Stimulated activated effector memory CD8-positive, alpha-beta T cell treated with anti-CD3 and anti-CD28 coated beads, Interleukin-12 subunit alpha, Interleukin-12 subunit beta, amount 100 ng/mL, for 72 hours (primary cell): ENCODE data around the gene FARS2.

Source experiments
- ATAC-seq: fragments of 150-1000 bp; cut with Tn5 transposase; 2 replicates; pipeline ENCODE4 v1.10.0; 2021
- DNase-seq, 2 donors: peaks; one replicate each; pipeline ENCODE4 v3.0.0; 2021 to 2022; ENCODE audit warnings: low spot score in 2 of 2
- H3K27ac Mint-ChIP-seq: one replicate; pipeline ENCODE4 v1.8.0; 2022; ENCODE audit warnings: mild to moderate bottlenecking, mixed read lengths
- H3K36me3 Mint-ChIP-seq: one replicate; pipeline ENCODE4 v1.8.0; 2022; ENCODE audit warnings: mild to moderate bottlenecking, mixed read lengths
- H3K4me1 Mint-ChIP-seq: one replicate; pipeline ENCODE4 v1.8.0; 2022; ENCODE audit warnings: mixed read lengths
- H3K4me3 Mint-ChIP-seq: one replicate; pipeline ENCODE4 v1.8.0; 2022; ENCODE audit warnings: mild to moderate bottlenecking, mixed read lengths
- H3K9me3 Mint-ChIP-seq: one replicate; pipeline ENCODE4 v1.8.0; 2022; ENCODE audit warnings: mixed read lengths

Gene FARS2

DNA sequence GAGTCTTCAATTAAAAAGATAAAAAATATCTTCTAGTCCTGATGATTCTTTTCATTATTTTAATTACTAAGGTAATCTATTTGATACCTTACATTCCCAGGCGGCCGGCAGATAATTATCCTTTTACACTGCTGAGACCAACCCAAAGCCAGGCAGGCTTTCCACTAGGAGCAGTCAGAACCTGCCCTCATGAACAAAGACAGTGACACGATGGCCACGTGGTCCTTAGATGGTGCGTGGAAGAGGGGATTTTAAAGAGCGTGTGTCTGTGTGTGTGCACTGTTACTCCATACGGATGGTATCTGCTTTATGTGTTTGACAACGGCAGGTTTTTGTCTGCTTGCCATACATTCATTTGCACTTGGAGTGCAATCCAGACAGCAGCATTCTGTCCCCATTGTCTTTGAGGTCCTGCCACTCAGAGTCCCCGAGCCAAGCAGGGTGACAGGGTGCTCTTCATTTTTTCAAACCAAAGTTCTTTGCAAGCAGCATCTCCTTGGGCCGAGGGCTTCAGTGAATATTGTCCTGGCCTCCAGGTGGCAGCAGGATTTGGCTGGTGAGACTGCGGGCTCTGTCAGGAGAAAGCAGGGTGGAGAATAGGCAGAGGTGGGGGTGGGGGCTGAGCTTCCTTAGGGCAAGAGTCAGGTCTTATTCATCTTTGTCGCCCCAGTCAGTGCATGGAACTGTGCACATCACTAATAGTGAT is 484.9 kb downstream of the FARS2 start:
- Mint-ChIP-seq H3K9me3 (peaks cover 5% of the 10 kb centered on the region), H3K36me3 (no peaks in the 10 kb centered on the region), H3K4me1 (peaks cover 23% of the 10 kb centered on the region), H3K27ac (no peak overlapping the region), H3K4me3 (no peak overlapping the region)
- no peak for ATAC-seq
- DNase-seq: no peak

GRCh38 chr6:5746759-5747130 is 485.4 kb downstream of the FARS2 start:
- no peak overlapping the region for H3K27ac Mint-ChIP-seq
- H3K4me1 Mint-ChIP-seq: peaks cover 24% of the 10 kb centered on the region
- DNase-seq (no peak), ATAC-seq (no peak)
- peaks cover 5% of the 10 kb centered on the region for H3K9me3 Mint-ChIP-seq
- no peaks in the 10 kb centered on the region for H3K36me3 Mint-ChIP-seq
- H3K4me3 Mint-ChIP-seq: no peak overlapping the region

- DNase-seq: no peak
- Mint-ChIP-seq H3K27ac (no peak overlapping the region), H3K4me3 (no peak overlapping the region), H3K4me1 (peaks cover 29% of the 10 kb centered on the region), H3K36me3 (no peaks in the 10 kb centered on the region), H3K9me3 (peaks cover 5% of the 10 kb centered on the region)
- ATAC-seq: no peak
Measured at GRCh38 chr6:5747379-5747778, 486.1 kb downstream of the FARS2 start.

GRCh38 chr6:5749016-5749650 is 487.8 kb downstream of the FARS2 start:
- no peaks in the 10 kb centered on the region for H3K36me3 Mint-ChIP-seq
- no peak overlapping the region for H3K27ac Mint-ChIP-seq
- no peak for ATAC-seq
- no peak for DNase-seq
- peaks cover 5% of the 10 kb centered on the region for H3K9me3 Mint-ChIP-seq
- H3K4me1 Mint-ChIP-seq: peaks cover 29% of the 10 kb centered on the region
- H3K4me3 Mint-ChIP-seq: no peak overlapping the region

DNA sequence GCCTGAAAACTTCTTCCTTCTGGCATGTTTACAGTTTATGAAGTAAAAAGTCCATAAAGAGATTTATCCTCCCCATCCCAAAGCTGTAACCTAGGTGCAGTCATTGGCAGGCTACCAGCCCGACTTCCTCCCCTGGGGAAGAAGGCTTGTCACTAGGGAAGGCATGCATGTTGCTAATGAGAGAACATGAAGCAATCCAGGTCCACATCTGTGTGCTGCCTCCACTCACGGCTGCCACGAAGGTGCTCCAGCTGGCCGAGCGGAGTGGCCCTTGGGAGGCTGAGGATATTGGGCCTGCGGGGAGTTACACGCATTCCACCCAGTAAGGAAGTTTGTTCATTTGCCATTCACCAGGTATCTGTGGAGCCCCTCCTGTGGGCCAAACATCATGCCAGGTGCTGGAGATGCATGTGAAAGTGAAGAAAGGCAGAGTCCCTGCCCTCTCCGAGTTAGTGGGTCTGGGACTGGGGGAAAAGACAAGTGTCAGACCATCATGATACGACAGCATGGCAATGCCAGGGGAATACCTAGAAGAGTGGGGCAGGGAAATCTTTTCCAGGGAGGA is 488.4 kb downstream of the FARS2 start:
- Mint-ChIP-seq H3K4me1 (peaks cover 29% of the 10 kb centered on the region), H3K27ac (no peak overlapping the region), H3K9me3 (peaks cover 6% of the 10 kb centered on the region), H3K4me3 (no peak overlapping the region), H3K36me3 (no peaks in the 10 kb centered on the region)
- ATAC-seq: no peak
- DNase-seq: no peak

DNA sequence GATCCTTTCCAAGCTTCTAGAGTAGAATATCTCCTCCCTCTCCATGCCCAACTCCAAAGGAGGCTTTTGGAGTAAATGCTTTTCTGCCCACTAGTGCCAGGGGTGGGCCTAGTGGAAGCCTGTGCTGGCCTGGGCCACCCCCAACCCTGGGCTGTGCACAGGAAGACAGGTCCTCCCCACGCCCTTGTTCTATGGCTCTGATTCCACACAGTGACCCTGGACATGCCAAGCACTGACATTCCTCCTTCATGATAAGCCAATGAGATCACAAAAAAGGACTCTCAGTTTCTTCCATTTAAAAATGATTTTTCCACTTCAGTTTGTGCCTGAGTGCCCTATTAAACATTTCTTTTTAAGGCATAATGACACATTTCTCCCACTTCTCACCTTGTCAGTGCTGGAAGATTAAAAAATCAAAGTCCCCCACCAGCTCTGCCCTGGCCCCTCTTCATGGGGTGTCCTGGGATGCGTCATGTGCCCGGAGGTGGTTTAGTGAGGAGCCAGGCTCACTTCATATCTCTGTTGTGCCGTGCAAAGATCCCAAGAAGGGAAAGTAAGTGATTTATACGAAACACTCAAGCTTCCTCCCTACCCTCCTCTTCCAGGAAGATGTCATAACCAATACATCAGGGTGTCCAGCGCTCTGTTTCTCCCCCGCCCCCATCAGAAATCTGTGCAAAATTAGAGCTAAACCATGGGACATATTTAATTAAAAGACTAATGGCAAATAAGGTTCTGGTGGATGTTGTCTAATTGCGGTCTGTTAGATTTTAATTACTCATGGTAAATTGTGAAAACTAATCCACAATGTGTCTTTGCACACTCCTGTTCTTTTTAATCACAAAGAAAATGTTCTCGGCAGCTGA is 490.4 kb downstream of the FARS2 start:
- H3K4me1 Mint-ChIP-seq: peaks cover 26% of the 10 kb centered on the region
- H3K9me3 Mint-ChIP-seq: peaks cover 13% of the 10 kb centered on the region
- no peak overlapping the region for H3K27ac Mint-ChIP-seq
- H3K36me3 Mint-ChIP-seq: no peaks in the 10 kb centered on the region
- no peak overlapping the region for H3K4me3 Mint-ChIP-seq
- no peak for ATAC-seq
- DNase-seq: no peak

DNA sequence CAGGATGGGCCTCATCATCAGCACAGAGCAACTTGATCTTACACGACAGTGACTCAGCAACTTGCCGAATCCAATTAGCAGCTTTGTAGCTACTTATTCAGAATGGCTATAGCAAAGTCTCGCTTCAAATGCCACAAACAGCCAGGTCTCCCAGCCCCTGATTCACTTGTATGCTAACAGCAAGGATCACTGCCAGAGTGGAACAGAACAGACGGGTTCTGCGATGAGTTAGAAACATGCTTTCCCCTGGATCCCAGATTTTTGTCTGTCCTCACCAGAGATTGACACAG is 491.0 kb downstream of the FARS2 start:
- no peak for ATAC-seq
- peaks cover 20% of the 10 kb centered on the region for H3K4me1 Mint-ChIP-seq
- H3K36me3 Mint-ChIP-seq: no peaks in the 10 kb centered on the region
- no peak overlapping the region for H3K4me3 Mint-ChIP-seq
- H3K9me3 Mint-ChIP-seq: peaks cover 13% of the 10 kb centered on the region
- no peak overlapping the region for H3K27ac Mint-ChIP-seq
- DNase-seq: no peak

- ATAC-seq: no peak
- no peak for DNase-seq
- Mint-ChIP-seq H3K4me3 (no peak overlapping the region), H3K9me3 (peaks cover 13% of the 10 kb centered on the region), H3K4me1 (peaks cover 19% of the 10 kb centered on the region), H3K36me3 (no peaks in the 10 kb centered on the region), H3K27ac (no peak overlapping the region)
Measured at GRCh38 chr6:5753209-5753608, 491.9 kb downstream of the FARS2 start.

- no peaks in the 10 kb centered on the region for H3K36me3 Mint-ChIP-seq
- no peak overlapping the region for H3K4me3 Mint-ChIP-seq
- DNase-seq: no peak
Measured at GRCh38 chr6:5754904-5755303, 493.6 kb downstream of the FARS2 start.

DNA sequence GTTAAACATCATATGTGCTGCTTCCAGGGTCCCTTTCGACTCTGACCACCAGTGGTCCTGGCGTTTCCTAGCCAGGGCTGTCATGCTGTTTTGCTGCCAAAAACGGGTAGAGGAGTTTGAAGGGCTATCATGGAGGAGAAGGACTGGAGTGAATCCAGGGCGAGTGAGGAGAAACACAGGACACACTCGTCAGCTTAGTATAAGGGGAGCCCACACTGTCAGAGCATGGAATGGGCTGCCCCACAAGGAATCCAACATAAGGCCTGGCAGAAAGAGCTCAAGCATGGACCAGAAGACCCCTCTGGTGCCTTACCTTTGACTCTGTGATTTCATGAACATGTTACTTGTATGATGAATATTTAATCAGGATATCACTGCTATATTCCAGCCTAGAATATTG is 498.3 kb downstream of the FARS2 start:
- Mint-ChIP-seq H3K9me3 (peaks cover 8% of the 10 kb centered on the region), H3K36me3 (no peaks in the 10 kb centered on the region), H3K4me1 (peaks cover 11% of the 10 kb centered on the region), H3K27ac (no peak overlapping the region), H3K4me3 (no peak overlapping the region)
- DNase-seq (no peak), ATAC-seq (no peak)

More at GRCh38 chr6:5754904-5755303, 493.6 kb downstream of the FARS2 start:
- no peak for ATAC-seq
- H3K9me3 Mint-ChIP-seq: peaks cover 10% of the 10 kb centered on the region
- H3K4me1 Mint-ChIP-seq: peaks cover 10% of the 10 kb centered on the region
- H3K27ac Mint-ChIP-seq: no peak overlapping the region

- Mint-ChIP-seq H3K27ac (no peak overlapping the region), H3K4me1 (peaks cover 16% of the 10 kb centered on the region), H3K4me3 (no peak overlapping the region), H3K9me3 (no peaks in the 10 kb centered on the region), H3K36me3 (no peaks in the 10 kb centered on the region)
- ATAC-seq: no peak
- no peak for DNase-seq
Measured at GRCh38 chr6:5761370-5761769, 500.1 kb downstream of the FARS2 start.

- Mint-ChIP-seq H3K4me1 (peaks cover 17% of the 10 kb centered on the region), H3K27ac (no peak overlapping the region), H3K36me3 (no peaks in the 10 kb centered on the region), H3K4me3 (no peak overlapping the region), H3K9me3 (no peaks in the 10 kb centered on the region)
- ATAC-seq (no peak), DNase-seq (no peak)
Measured at GRCh38 chr6:5762561-5762968, 501.3 kb downstream of the FARS2 start.

DNA sequence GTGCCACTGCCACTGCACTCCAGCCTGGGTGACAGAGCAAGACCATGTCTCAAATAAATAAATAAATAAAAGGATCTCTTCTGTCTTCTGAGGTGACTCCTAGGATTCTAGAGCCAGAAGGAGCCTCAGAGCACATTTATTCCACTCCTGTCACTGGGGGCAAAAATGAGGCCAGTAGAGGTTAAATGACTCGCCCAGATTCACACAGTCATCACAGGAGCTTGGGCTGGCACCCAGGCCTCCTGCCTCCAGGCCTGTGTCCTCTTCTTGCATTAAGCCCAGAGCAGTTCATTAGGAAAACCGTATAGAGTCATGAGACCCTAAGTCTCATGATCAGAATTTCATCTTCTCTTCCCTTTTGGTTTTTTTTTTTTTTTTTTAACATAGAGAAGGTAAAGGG is 502.1 kb downstream of the FARS2 start:
- H3K27ac Mint-ChIP-seq: no peak overlapping the region
- ATAC-seq: peak; percentile 66

GRCh38 chr6:5763871-5764270 is 502.6 kb downstream of the FARS2 start:
- DNase-seq (no peak), ATAC-seq (no peak)
- no peak overlapping the region for H3K4me3 Mint-ChIP-seq
- peaks cover 4% of the 10 kb centered on the region for H3K9me3 Mint-ChIP-seq
- H3K27ac Mint-ChIP-seq: no peak overlapping the region
- H3K4me1 Mint-ChIP-seq: peaks cover 17% of the 10 kb centered on the region
- no peaks in the 10 kb centered on the region for H3K36me3 Mint-ChIP-seq

More for the DNA sequence above, 502.1 kb downstream of the FARS2 start:
- H3K4me1 Mint-ChIP-seq: peaks cover 17% of the 10 kb centered on the region
- H3K9me3 Mint-ChIP-seq: no peaks in the 10 kb centered on the region
- H3K36me3 Mint-ChIP-seq: no peaks in the 10 kb centered on the region
- no peak overlapping the region for H3K4me3 Mint-ChIP-seq
- DNase-seq: no peak

- ATAC-seq: peak; percentile 28
- H3K4me3 Mint-ChIP-seq: no peak overlapping the region
- peaks cover 4% of the 10 kb centered on the region for H3K9me3 Mint-ChIP-seq
- peaks cover 17% of the 10 kb centered on the region for H3K4me1 Mint-ChIP-seq
- DNase-seq: no peak
- no peaks in the 10 kb centered on the region for H3K36me3 Mint-ChIP-seq
- no peak overlapping the region for H3K27ac Mint-ChIP-seq
Measured at GRCh38 chr6:5764401-5764955, 503.2 kb downstream of the FARS2 start.
